SK-N-DZ (cell line): ENCODE measurements around the gene CSF2.

ENCODE experiments used
- DNase-seq: peaks from one replicate; pipeline ENCODE4 v3.0.0-alpha.2; 2015; ENCODE audit warnings: low spot score

Gene CSF2

DNA sequence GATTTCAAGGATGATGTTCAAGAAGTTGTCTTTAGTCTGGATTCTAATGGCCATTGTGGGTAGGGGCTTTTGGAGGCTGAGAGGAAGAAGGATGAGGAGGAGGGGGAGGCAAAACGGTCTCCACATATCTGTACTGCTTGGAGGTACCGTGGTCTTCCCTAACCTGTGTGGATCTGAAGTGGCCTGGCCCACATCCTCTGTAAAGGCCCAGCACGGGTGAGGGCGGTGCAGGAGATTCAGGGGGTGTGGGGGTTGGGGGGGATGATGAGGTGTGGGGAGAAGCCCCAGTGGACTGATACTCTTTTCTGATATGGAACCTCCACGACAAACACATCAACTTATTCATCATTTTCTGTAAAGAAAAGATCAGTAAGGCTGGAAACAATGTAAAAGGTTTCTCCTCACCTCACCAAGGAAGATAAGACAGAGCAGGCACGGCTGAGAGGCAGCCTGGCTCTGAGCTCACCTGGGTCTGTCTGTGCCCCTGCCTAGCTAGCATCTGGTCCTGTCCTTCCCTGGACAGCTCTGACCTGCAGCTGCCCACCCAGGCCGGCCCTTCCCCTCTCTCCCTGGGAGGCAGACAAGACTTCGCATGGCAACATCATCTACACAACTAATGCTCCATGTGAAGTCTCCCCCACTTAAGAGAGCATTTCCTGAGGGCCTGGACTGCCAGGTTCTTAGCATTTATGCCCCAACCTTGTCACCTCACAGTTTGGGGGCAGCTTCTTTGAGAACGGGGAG is 18.7 kb upstream of the CSF2 start:
- DNase-seq, result no peak

DNA sequence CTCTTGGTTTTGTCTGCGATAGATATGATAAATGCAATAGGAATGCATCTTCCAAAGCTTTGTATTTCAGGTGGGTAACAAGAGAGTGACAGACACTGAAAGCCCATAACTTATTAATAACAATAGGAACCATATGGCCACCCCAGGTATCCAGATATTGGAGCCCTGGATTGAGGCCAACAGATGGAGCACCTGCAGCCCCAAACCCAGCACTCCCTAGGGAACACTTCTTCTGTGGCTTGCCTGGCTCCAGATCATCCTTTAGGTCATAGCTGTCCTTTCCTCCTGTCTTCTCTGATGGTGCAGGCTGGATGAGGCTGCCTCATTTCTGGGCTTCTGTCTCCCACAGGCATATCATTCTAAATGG is 18.2 kb upstream of the CSF2 start:
- DNase-seq, result no peak

DNA sequence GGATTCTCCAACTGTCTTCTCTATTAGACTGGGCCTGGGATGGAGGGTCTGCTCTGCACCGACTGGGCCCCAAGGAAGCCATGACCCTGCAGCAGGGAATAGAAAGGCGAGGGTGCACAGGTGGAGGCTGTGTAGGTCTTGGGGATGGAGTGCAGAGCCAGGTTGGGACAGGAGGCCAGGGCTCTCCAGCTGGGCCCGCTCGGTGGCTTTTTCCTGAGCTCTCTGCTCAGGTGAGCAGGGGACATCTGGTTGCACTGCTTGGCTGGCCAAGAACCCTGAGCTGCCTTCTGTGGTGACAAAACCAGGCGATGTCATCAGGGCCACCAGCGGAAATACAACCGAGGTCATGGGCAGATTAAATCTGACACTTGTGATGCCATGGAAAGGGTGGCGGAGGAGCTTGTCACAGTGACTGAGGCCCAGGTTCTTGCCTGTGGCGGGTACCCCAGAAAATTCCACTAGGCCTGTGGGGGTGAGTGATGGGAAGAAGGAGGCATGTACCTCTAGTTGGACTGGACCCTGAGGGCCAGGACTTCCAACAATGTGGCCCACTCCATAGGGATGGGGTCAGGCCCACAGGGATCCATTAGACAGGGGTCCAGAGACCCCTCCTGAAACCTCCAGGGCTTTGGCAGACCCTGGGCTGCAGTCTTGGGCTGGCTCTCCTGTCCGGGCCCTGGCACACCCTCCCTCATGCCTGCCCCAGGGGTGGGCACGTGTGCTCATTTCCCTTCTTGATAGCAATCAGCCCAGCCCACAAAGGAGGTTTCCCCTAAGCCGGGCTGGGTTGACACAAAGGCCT is 17.6 kb upstream of the CSF2 start:
- no peak for DNase-seq

DNA sequence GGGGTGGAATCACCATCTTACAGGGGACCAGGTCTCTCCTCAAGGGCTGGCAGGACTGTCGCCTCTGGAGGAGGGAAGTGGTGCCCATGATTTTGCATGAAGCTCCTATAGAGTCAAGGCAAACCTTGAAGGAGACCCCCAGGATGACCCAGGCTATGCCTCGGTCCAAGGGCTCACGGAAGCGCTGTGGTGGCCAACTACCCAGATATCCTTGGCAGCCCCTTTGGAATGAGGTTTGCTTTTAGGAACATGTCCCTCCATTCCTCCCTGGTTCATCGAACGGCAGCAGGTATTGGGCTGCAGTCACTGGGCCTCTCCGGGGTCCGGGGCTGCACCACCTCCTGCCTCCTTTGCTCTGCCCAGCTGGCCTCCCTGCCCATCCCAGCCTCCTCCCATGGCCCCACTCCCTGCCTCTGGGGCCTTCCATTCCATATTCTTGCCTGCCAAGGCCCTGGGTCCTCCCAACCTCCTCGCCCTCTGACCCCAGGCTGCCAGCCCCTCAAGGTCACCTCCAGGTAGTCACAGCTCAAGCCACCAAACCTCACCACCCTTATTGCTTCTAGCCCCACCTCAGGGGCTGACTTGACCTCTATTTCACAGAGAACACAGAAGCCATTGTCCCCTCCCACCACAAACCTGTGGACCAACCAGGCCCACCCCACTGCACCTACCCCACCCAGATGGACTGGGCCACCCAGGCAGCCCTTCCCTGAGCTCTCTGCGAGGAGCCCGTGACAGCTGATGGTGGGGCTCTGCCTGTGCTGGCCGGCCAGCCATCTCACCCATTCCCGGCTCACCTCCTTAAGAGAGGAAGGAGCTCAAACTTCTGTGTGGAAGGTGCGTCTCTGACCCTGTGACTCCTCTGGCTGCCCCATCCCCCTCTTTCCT is 16.7 kb upstream of the CSF2 start:
- no peak for DNase-seq

DNA sequence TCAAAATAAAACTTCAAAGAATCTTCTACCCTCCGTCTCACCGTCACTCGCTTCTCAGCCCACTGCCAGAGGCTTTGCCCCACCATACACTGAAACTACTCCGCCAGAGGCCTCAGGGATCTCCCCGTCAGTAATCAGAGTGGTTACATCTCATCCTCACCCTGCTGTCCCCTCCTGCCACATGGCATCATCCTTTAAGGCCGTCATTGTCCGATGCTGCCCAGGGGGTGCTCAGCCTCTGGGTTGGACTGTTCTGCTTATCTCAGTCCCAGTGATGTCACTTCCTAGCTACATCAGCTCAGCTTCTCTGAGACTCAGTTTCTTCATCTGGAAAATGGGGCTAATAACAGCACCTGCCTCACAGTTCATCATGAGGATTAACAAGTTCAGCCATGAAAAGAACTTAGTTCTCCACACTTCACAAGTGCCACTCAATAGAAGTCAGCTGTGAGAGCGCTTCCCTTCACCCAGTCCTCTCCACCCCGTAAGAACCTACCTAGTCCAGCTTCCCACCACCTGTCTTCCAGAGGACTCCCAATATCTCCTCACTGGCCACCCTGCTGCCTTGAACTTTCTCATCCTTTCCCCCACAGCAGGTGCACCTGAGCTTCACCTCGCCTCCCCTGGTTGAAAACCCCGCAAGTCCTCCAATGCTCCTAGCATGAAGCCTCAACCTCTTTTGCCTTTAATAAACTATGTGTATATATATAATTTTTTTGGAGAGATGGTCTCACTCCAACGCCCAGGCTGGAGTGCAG is 15.9 kb upstream of the CSF2 start:
- no peak for DNase-seq

DNA sequence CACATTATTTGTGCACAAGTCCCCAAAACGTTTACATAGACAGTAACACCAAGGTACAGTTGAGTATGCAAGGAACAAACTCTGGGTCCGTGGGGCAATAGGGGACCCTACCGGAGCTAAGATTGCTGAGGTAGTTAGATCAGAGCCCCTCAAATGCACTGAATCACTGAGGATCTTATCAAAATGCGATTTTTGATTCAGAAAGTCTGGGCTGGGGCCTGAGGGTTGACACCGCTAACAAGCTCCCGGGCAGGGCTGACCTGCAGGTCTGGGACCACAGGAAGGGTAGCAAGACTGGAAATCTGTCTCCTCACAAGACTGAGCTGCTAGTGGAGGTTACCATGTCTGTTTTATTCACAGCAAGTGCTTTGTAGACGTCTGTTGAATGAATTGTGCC is 14.9 kb upstream of the CSF2 start:
- DNase-seq, result no peak

DNA sequence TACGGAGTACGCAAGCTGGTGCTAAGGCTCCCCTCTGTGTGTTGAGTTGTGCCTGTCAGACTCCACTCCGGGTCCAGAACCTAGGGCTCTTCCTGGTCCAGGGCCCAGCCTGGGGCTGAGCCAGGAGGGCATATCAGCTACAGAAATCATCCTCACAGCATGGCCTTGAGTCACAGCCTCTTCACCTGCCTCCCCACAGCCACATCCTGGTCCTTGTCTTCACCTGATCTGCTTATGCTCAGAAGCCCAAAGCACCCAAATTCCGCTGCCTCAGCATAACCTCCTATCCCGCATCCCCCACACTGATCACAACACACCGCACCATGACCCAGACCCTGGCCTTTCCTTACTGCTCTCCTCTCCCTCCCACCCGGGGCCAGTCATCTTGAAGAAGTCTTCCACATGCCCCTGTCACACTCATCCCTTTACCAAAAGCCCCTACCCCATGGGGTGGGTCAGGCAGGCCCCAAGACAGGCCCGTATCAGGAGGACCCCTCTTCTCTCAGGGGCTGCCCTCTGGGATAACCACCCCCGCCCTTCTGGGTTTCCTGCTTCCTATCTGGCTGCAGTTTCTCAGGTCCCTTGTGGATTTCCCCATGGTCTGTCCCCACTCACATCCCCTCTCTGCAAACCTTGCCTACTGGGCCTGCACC is 14.4 kb upstream of the CSF2 start:
- no peak for DNase-seq

DNA sequence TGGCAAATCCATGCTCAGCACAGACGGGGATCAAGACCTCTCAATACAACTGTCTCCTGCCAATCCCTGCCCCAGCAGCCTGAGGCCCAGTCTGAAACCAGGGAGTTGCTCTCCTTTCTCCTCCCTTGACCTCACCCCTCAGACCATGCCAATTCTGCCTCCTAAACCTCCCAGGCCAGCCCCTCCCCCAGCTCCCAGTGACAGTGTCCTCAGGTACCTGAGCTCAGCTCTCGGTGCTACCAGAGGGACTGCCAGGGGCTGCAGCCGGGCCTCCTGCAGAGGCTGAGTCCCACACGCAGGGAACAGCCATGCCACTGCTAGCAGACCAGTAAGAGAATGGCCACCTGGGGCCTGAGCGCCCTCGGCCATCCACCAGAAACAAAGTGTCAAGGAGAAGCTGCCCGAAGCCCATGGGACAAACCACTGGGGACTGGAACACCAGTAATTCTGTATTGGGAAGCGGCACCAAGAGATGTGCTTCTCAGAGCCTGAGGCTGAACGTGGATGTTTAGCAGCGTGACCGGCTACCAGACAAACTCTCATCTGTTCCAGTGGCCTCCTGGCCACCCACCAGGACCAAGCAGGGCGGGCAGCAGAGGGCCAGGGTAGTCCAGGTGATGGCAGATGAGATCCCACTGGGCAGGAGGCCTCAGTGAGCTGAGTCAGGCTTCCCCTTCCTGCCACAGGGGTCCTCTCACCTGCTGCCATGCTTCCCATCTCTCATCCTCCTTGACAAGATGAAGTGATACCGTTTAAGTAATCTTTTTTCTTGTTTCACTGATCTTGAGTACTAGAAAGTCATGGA is 13.7 kb upstream of the CSF2 start:
- DNase-seq, result no peak

DNA sequence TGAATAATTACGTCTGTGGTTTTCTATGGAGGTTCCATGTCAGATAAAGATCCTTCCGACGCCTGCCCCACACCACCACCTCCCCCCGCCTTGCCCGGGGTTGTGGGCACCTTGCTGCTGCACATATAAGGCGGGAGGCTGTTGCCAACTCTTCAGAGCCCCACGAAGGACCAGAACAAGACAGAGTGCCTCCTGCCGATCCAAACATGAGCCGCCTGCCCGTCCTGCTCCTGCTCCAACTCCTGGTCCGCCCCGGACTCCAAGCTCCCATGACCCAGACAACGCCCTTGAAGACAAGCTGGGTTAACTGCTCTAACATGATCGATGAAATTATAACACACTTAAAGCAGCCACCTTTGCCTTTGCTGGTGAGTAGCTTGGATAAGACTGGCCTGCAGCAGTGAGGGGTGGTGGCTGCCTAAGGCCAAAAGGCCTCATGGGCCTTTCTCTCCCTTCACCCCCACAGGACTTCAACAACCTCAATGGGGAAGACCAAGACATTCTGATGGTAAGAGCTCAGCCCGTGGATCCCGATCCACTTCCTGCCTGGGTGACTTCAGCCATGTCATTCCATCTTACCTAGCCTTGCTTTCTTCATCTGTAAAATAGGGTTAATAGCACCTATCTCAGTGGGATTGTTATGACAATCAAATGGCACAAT is 13.0 kb upstream of the CSF2 start, which contains the start of gene IL3:
TSS of gene IL3 (plus strand) at position 155 of the 661 bp plus-strand sequence. CDS start at position 207, 52 bp downstream.
- DNase-seq, result no peak

DNA sequence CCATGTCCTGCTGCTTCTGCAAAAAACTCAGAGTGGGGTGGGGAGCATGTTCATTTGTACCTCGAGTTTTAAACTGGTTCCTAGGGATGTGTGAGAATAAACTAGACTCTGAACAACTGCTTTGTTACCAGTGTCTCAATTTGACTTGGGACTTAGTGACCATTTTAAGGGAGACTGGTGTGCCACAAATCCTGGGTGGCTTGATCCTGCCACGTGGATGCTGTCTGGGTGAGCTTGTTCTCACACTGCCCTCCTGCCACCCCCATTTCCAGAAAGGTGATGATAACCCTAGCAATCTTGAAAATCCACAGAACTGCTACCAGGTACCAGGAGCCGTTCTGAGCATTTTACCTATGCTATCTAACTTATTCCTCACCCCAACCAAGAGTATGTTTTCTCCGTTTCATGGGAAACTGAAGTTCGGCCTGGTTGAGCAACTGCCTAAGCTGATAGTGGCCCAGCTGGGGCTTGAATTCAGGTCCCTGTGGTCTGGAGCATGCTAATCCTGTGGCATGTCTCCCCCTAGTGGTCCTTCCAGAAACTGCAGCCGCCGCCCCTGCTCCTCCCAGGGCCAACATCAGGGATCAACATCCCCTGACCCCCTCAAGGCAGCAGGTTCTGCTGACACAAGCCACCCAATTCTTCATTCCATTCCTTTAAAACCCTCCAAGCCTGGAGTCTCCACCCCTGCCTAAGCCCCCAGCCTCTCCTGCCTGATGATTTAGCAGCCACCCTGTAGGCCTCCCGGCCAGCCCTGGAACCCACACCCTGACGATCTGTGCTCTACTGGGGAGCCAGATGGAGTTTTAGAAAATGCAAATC is 10.3 kb upstream of the CSF2 start:
- DNase-seq, result peak; percentile 54

DNA sequence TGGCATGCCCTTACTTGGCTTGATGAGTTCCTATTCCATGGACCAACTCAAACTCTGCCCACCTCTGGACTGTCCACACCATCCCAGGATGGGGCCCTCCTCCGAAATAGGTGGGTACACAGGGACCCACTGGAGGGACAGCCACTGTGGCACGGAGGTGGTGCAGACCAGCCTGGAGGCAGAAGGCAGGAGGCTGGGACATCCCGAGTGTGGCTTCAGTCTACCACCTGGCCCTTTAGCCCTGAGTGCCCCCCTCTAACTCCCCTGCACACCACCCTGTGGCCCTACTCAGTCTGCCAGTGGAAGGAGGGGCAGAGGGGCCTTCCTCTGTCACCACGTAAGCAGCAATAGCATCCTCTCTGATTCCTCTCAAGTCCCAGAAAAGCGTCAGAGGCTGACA is 9.4 kb upstream of the CSF2 start:
- no peak for DNase-seq

DNA sequence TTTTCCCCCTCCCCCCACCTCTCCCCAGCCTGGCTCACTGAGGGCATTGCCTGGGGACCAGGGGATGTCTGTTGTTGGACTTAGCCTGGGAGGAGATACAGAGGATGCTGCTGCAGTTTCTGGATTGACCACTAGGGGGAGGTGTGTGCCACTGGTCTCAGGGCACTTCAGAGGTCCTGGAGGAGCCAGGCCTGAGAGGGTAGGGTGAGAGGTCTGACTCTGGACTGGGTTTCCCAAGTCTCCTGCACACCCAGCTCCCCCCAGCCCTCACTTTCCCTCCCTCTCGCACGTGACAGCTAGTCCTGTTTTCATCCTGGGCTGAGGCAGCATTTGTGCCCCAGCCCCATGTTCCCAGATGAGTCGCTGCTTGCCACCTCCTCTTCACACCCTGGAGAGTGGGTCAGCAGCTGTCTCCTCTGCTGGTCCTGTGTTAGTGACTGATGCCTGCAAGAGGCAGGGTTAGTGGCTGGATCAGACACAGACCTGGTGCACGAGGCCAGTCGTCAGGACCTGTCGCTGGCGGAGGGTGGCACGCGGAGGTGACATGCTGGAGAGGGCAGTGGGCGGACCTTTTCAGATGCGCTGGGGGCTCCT is 8.8 kb upstream of the CSF2 start:
- DNase-seq, result peak; percentile 72

DNA sequence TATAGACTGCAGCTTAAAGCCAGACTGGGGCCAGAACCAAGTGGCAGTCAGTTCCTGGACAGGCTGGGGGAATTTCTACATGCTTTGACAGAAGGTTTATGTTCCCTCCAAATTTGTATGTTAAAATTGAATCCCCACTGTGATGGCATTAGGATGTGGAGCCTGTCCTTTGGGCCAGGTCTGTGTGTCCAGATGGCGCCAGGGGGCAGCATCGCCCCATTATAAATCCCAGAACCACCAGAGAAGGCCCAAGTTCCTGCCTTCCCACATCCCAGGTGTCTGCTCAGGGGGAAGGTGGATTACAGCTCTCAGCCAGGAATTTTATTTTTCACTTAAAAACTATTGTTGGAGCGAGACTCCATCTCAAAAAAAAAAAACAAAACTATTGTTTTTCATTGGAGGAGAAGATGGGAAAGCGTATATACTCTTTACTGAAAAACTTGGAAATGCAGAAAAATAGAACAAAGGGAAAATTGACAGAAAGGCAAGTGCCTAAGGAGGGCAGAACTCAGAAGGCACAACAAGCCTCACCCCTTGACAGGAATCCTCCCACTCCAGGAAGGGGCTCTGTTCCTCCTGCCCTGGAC is 8.1 kb upstream of the CSF2 start:
- peak; percentile 51 for DNase-seq

DNA sequence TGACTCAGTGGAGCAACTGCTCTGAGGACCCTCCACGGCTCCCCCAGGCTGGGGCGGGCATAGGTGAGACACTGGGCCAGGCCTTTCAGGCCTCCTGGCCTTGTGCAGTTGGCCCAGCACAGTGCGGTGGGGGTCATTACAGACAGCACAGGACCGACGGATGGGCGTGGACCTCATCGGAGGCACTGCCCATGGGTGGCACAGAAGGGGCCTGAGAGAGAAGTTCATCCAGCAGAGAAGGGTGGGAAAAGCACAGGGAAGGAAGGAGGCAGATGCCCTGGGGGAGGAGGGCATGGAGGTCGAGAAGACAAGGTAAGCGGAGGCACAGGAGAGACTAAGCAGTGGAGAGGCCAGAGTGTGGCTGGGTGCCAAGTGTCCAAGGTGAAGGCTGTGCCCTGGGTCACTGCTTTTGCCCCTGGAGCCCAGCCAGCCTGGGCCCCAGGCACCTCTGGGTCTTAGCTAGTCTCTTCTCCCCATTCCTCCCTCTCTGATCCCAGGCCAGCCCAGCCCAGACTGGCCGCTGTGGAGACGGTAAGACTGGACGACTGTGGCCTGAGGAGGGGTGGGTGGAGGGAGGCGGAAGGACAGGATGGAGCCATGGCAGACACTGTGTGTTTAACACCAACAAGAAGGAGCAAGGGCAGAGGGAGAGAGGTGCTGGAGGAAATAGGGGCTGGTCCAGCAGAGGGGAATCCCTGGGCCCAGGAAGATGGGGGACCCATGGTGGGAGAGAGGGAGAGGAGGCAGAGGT is 7.5 kb upstream of the CSF2 start:
- no peak for DNase-seq

DNA sequence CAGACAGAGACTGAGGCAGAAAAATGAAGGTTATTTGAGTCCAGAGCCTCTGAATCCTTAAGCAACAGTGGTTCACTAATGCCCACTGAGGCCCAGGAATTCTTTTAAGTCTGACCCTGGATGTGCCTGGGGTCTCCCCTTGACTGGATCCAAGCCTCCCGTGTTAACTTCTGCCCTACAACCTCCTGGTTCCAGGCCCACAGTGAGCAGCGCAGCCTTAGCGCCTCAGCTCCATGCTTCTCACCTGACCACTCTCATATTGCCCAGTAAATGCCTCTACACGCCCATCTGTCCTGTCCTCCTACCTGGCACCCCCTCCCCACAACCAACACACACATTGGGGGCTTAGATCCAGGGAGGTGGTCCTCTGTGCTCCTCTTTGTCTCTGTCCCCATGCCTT is 6.7 kb upstream of the CSF2 start:
- no peak for DNase-seq

DNA sequence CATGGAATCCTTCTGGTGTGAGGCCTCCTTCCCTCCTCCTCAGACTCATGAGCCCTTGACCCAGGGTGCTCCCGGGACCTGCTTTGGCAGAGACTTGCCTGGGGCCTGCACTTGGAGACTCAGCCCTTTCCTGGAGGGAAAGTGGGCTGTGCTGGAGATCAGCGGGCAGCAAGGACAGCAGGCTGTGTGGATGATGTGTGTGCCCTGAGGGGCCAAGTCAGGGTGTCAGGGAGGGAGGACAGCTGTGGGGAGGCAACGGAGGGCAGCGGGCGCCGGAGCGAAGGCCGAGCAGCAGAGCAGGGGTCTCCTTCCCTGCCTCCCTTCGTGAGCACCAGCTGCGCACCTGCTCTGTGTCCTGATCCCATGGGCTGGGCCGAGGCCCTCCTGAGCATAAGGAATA is 6.1 kb upstream of the CSF2 start:
- no peak for DNase-seq
